ENCODE data around the gene DPP3.
A peak's percentile ranks its signal among the peaks of the same experiment; 100 is the strongest.

DPP3 gene

DNA sequence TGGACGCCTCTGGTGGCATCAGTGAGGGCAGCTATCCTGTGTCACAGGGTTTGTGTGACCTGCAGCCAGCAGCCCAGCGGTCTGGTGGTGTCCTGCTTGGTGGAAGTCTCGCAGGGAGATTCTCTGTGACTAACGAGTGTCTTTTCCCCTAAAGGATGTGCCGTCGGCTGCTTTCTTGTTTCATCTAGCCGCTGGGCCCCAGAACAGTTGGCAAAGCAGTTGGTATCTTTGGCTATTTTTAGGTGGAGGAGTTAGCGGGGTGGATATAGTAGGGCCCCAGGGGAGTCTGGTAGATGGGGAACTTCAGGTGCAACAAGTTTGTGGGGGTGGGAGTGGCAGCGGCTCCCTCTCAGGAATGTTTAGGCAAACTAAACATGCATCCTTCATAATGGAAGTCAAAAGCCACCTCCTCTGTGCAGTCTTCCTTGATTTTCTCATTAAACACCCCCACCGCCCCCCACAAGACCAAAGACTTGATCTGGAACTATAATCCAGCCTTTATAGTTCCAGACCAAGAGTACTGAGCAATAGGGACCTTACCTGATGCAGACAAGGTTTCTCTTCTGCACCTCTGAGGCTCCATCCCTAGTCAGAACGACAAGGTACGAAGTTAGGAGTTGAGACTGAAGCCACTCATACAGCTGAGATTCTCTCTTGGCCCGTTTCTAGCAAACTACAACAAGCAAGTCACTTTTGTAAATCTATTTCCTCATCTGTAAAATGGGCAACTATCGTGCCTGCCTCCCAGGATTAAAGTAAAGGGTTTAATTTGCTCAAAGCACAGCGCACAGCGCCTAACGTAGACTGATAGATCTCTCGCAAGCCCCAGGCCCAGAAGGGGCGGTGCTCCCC lies 14.6 kb upstream of the DPP3 start:
- DNase-seq = no peak

DNA sequence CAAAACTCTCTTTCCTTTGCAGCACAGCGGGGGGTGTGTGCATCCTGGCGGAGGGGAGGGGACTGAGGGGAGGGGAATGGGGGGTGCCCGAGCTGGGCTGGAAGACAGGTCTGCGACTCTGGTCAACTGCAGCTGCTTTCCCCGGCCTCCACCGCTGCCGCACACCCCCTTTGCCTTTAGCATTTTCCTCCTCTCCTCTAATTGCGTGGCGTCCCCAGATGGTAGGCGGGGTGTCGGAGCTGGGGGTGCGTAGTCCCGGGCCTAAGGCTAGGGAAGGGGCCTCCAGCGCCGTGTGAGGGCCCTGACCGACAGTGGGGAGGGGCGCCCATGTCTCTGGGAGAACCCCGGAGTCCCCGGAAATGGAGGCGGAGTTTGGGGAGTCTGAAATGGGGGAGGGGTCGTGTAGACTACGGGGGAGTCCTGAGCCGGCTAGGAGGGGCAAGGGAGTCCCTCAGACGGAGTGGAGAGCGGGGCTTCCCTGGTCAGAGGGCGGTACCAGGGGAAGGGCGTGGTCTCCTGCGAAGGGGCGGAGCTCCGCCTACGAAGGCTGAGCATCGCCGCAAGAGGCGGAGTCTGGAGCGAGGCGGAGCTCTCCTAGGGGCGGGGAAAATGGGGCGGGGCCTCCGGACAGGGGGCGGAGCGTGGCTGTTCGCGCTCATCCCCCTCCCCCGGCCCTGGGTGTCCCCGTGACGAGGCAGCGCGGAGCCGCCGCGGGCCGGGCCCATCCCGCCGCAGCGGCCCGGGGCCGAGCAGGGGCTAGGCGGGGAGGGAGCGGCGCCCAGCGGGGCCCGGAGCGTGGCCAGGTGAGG lies 13.8 kb upstream of the DPP3 start, which contains the start of gene PELI3:
PELI3 (plus strand) TSS at position 681 of the 809 bp plus-strand sequence. CDS start 1,224 bp downstream, outside the sequence.
- peak; percentile 81 to 96 for DNase-seq

DNA sequence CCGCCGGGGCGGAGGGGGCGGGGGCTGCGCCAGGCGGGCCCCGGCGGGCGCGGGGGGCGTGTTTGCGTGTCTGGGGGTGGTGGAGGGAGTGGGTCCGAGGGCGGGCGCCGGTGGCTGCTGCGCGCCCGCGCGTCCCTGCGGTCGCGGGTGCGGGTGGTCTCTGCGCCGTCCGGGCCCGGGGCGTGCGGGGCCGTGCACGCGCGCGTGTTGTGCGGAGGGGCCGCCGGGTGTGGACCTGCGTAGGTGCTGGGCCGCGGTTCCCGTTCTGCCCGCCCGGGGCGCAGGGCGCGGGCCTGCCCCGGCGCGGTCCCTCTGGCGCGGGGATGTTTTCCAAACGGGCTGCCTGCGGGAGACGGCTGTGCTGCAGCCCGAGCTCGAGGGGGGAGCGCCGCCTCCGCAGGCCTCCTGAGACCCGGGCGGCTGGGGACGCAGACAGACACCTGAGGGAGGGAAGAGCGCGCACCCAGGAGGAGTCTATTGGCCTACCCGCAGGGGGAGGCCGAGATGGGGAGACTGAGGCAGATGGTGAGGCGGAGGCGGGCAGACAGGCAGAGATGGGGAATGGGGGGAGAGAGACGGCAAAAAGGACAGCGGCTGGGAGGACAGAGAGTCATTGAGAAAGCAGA lies 13.1 kb upstream of the DPP3 start:
- DNase-seq = no peak

DNA sequence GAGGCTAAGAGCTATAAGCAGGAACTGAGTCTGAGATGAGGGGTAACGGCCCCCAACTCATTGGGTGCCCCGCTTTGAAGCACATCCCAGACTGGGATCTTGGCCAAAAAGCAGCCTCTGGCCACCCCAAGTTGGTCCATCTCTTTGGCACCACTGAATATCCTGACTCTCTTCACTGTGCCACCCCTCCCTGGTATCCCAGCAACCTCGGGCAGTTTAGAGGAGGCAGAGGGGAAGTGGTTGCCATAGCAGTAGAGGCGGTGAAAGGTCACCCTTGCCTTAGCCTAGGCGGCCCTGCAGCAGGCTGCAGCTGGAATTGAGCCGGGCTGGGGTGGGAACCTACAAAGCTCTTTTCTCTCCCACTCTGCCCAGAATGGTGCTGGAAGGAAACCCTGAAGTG lies 12.5 kb upstream of the DPP3 start:
- DNase-seq = no peak

GRCh38 chr11:66468691-66469090 lies 11.5 kb upstream of the DPP3 start:
- DNase-seq = no peak

DNA sequence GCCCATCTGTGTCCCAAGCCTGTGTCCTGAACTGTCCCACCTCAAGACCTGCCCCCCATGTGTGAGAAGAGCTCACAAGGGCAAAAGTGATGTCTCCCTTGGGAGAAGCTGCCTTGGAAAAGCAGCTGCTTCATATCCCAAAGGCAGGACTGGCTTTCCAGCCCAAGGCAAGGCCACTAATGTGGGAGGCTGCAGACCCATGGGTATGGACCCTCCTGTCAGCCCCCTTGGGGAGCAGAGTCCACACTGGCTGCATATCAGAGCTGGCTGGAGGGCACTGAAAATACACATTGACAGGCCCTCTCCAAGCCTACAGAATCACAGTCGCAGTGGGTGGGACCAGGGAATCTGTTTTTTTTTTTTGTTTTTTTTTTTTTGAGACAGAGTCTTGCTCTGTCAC lies 10.8 kb upstream of the DPP3 start:
- DNase-seq = no peak

DNA sequence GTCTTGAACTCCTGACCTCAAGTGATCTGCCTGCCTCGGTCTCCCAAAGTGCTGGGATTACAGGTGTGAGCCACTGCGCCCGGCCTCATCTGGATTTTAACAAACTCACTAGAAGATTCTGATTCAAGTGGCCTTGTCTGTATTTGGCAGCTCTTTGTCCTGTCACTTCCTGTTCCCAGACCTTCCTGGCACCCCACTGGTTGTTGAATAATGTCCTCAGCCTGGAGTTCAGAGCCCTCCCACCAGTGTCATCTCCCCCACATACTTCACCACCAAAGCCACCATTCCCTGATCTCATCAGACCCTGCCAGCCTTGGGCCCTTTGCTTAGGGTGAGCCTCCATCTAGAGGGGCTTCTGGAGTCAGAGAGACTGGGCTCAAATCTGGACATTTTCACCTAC lies 10.2 kb upstream of the DPP3 start:
- no peak for DNase-seq

DNA sequence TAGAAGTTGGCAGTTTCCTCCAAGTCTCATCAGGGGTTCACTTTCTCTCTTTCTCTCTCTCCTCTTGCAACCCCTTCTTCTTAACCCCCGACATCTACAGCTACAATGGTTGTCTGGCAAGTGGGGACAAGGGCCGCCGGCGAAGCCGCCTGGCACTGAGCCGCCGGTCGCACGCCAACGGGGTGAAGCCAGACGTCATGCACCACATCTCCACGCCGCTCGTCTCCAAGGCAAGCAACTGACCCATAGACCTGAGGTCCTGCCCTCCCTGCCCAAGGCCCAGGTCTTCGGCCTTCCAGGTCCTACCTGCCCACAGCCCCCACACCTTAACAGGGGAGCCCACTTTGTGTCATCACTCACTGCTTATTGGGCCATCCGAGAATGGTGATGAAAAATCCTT lies 9.1 kb upstream of the DPP3 start:
- no peak for DNase-seq

DNA sequence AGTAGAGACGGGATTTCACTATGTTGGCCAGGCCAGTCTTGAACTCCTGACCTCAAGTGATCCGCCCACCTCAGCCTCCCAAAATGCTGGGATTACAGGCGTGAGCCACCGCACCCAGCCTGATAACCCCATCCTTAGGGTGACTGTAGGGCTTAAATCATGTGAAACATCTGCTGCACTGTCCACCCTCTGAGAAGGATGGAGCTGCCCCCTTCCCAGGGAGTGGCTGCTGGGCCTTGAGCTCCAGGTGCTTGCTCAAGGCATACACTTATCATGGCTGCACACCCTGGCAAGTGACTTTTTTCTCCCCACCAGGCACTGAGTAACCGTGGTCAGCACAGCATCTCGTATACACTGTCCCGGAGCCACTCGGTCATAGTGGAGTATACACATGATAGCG lies 8.2 kb upstream of the DPP3 start:
- DNase-seq = no peak

GRCh38 chr11:66473167-66473566 lies 7.1 kb upstream of the DPP3 start:
- no peak for DNase-seq

DNA sequence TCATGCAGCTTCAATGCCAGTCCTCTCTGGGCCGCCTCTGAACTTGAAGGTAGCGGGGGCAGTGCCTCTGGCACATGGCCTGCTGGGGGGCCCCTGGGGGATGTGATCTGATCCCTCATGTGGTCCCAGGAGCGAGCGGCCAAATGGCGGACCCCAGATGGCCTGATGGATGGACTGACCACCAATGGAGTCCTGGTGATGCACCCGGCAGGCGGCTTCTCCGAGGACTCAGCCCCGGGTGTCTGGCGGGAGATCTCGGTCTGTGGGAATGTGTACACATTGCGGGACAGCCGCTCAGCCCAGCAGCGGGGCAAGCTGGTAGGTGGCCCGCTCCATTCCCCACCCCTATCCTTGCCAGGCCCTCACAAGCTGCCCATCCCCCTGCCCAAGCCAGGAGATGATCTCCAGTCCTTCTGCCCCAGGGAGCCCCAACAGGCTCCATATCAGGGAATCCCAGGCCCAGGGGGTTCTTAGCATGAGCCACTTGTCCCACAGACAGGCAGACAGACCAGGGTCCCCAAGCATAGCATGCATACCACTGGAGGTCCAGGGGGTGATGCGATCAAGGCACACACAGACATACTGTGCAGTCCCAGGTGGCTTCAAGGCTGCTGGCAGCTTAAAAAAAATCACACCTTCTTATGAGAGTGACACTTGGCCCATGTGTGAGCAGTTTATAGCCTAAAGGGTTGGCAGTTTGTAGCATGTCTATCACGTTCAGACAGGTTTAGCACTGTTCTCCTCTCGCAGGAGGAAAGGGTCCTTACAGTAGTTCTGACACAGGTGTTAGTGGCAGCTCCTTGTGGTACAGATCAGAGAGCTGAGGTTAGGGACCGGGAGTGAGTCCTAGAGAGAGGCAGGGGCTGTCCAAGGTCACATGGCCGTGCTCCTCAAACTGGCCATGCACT lies 6.4 kb upstream of the DPP3 start:
- DNase-seq = no peak

DNA sequence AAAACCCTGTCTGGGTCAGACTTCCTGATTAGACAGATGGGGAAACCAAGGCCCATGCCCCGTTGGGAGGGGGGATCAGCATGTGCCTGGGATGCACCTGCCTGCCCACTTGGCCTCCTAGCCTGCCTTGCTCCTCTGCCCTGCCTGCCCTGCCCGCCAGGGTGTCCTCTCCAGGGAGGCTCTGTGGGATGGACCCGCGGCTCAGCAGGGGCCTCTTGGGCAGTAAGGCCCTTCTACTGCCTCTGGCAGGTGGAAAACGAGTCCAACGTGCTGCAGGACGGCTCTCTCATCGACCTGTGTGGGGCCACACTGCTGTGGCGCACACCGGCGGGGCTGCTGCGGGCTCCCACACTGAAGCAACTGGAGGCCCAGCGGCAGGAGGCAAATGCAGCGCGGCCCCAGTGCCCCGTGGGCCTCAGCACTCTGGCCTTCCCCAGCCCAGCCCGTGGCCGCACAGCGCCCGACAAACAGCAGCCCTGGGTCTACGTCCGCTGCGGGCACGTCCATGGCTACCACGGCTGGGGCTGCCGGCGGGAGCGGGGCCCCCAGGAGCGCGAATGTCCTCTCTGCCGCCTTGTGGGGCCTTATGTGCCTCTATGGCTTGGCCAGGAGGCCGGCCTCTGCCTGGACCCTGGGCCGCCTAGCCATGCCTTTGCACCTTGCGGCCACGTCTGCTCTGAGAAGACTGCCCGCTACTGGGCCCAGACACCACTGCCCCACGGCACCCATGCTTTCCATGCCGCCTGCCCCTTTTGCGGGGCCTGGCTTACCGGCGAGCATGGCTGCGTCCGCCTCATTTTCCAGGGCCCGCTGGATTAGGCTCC lies 4.7 kb upstream of the DPP3 start:
- DNase-seq = no peak

DNA sequence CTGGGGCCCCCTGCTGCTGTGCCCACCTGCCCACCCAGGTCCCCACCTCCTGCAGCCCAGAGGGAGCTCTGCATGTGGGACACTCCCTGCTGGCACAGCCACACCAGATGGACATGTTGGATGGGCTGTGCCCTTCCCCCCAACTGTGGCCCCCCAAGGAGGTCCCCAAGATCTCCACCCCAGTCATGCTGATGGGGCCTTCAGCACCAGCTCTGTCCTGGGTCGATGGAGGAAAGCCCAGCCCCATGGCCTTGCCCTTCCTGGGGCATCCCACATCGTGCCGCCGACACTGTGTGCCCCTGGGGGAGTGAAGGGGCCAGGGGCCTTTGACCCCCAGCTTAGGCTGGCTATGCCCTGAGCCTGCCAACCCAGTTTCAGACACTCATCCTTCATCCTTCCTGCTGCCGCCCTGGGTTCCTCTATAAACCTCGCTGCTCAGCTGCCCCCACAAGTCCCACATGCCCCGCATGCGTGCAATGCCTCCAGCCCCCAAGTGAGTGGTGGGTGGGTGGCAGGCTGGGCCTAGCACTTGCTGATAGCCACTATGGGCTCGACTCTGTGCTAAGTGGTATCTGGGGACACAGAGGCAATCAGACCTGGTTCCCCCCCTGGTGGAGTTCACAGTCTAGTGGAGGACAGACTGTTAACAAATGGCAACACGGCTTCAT lies 3.9 kb upstream of the DPP3 start:
- DNase-seq = no peak

DNA sequence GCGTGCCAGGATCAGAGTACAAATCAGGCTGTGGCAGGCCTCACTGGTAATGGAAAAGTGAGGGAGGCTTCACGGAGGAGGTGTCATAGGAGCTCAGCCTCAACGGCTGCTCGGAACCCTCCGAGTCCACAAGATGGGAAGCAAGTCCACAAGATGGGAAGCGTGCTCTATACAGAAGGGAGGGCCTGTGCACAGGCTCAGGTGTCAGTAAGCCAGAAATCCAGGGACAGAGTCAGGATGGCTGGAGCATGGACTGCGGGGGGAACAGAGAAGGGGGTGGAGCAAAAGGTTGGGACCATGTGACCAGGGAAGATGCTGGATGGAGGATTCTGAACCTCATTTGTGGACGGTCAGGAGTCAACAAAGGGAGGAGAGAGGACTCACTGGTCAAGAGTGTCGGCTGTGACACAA lies 3.4 kb upstream of the DPP3 start:
- no peak for DNase-seq

DNA sequence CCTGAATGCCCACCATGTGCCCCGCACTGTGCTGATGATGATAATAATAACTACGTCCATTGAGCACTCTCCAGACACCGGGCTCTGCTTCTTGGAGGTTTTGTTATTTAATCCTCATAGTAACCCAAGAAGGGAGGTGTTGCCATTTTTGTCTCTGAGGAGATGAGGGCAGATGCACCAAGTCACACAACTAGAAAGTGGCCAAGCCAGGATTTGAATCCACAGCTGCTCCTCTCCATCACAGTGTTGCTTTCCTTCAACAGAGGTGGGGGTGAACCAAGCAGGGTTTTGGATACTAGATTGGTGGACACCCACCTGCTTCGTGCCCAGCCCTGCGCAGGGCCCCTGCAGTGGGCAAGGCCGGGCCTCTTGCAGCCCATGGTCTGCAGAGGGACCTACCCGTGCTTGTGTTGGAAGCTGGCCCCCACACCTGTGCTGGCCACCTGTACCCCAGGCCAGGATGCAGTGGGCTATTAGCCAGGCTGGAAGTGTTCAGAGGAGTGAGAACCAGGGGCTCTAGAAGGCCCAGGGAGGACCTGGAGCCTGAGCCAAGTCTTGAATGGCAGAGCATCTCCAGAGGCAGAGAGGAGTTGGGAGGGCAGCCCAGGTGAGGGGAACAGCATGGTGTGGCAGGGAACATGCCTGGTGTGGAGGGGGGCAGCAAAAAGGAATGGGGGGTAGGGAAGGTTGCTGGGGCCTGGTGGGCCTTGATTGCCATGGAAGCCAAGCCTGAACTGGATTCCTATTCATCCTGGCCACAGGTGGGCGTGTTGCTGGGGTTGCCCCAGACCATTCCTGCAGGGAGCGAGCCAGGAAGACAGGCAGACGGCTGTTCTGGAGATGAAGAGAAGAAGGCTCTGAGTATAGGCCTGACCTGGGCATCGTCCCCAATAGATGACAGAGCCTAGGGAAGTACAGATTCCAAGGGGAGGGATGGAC lies 2.7 kb upstream of the DPP3 start:
- DNase-seq = no peak

- no peak for DNase-seq
Observed at GRCh38 chr11:66478729-66479393, 1.4 kb upstream of the DPP3 start.

DNA sequence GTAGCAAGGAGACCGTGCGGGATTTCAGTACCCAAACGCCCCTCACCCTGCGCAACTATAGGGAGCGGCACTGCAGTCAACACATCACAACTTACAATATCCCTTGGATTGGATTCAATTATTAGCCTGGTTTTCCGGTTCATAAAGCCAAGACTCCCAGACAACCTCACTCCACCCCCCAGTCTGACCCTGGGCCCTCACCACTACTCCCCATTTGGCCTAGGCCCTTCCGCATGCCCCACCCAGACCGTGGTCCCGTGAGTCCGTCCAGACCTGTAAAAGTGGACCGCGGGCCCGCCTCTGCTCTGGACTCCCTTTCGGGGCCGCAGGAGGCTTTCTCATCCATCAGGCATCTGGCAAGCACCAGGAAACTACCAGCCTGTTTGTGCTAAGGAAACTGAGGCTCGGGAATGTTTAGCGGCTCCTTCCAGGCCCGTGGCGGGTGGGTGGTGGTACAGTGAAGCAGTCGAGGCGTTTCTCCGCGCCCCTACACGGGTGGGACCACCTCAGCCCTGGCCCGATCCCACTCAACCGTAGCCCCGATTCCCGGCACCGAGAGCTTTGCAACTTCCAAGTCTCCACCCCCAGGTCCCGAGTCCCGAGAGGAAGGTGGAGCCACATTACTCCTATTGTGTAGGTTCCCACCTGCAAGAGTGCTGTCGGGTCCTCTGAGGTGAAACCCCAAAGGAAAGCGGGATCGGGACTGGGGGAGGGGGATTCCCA lies 679 bp upstream of the DPP3 start:
- DNase-seq = peak; percentile 39 to 62

DNA sequence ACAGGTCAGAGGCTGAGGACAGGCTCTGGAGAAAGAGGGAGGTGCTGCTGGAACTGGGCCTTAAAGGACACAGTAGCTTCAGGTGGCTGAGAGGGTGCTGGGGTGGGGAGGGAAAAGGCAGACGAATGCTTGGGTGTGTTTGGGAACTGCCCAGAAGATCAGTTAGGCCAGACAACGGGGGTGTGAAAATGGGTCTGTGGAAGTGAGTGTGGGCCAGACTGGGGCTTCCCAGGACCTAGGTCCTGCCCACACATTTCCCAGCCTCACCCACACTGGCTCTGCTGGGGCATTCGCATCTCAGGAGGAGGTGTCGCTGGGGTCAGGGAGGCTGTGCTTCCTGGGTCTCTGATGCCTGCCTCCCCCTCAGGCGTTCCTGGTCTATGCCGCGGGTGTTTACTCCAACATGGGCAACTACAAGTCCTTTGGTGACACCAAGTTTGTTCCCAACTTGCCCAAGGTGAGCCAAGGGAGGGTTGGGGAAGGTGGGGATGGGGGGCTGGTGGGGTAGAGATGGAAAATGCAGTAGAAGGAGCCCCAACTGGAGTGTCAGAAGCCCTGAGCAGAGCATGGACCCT lies 4.7 kb downstream of the DPP3 start:
- DNase-seq = no peak
